ENCODE data around the gene KREMEN1. TPM values are rescaled to one million over a fixed set of nuclear protein-coding genes. Genes with fewer than 3 reads are reported as not detected.

KREMEN1 gene
- total RNA-seq, 1 donor from 2014 or later: 102 TPM

DNA sequence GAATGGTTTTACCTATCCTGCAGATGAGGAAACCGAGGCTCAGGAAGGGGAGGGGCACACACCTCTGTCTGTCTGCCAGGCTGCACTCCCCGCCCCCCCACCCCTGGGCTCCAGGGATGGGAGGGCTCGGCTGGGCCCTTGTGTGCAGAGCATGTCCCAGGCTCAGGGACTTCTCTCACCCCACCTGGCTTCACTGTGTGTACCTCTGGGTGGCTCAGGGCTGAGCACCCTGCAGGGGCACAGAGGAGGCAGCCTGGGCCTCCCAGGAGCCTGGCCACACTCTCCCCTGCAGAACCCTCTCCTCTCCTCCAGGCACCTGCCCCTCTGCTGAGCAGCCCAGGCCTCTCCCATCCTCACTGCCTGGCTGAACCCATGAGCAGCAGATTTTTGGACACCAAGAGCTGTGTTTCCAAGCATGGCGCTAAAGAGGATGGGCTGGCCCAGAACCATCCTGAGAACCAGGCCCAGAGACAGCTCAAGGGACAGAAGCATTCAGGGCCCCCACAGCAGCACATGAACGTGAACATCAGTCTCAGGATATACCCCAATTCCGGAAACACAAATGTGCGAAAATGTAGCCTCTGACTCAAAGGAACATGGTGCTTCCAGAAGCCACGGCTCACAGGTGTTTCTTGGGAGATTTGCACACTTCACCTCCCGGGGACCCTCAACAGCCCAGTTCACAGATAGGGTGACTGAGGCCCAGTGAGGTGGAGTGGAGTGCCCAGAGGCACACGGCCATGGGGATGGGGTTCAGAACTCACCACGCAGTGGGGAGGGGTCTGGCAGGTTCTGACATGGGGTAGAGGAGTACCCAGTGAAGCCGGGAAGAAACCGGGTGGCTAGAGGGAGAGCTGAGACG, 143.4 kb downstream of the KREMEN1 start:
- no peaks in the 10 kb centered on the region for H3K4me1 ChIP-seq
- no peak overlapping the region for H3K27ac ChIP-seq (replicated peaks)
- no peaks in the 10 kb centered on the region for H3K27me3 ChIP-seq (ENCODE audit: low read depth)
- no peaks in the 10 kb centered on the region for H3K36me3 ChIP-seq
- intact Hi-C loops (cut with micrococcal nuclease): no loop called here
- no peak for DNase-seq
- H3K4me3 ChIP-seq: no peak overlapping the region
- no peaks in the 10 kb centered on the region for H3K9me3 ChIP-seq (replicated peaks)
- TF ChIP-seq, protein P1, sequence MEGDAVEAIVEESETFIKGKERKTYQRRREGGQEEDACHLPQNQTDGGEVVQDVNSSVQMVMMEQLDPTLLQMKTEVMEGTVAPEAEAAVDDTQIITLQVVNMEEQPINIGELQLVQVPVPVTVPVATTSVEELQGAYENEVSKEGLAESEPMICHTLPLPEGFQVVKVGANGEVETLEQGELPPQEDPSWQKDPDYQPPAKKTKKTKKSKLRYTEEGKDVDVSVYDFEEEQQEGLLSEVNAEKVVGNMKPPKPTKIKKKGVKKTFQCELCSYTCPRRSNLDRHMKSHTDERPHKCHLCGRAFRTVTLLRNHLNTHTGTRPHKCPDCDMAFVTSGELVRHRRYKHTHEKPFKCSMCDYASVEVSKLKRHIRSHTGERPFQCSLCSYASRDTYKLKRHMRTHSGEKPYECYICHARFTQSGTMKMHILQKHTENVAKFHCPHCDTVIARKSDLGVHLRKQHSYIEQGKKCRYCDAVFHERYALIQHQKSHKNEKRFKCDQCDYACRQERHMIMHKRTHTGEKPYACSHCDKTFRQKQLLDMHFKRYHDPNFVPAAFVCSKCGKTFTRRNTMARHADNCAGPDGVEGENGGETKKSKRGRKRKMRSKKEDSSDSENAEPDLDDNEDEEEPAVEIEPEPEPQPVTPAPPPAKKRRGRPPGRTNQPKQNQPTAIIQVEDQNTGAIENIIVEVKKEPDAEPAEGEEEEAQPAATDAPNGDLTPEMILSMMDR (IDR thresholded peaks at IDR 0.05; ENCODE audit: borderline replicate concordance): no peak

DNA sequence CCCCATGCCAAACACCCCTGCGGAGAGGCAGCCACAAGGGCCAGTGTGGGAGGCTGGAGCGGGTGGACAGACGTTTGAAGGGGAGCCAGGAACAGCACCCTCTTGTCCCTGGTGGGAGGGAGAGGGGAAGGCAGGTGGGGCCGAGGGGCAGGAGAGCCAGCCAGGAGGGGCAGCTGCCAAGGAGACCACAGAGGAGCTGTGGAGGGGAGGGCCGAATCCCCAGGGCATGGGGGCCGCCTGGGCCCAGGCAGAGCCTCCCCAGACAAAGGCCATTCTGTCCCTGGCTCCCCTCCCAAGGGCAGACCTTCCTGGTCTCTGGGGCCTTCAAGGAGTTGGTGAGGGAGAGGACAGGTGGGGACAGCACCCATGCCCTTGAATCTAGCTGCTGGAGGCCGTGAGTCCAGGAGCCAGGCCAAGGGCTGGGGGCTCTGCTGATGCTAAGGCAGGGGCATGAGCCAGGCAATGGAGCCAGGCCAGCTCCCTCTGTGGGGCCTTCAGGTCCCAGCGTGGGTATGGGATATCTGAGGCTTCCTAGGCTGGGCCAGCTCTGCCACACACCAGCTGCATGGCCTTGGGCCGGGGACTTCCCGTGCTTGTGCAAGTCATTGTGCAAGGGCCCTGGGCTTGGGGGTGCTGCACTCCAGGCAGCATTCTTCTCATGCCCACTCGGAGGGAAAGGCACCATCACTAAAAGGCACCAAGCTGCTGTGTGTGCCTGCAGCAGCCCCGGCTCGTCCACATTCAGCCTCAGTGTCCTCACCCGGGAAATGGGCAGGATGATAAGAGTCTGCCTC, 144.2 kb downstream of the KREMEN1 start:
- intact Hi-C loops (cut with micrococcal nuclease): no loop called here
- DNase-seq: no peak
- Histone ChIP-seq H3K36me3 (no peaks in the 10 kb centered on the region), H3K27me3 (ENCODE audit: low read depth) (no peaks in the 10 kb centered on the region), H3K4me3 (no peak overlapping the region), H3K9me3 (replicated peaks) (no peaks in the 10 kb centered on the region), H3K27ac (replicated peaks) (no peak overlapping the region), H3K4me1 (no peaks in the 10 kb centered on the region)
- TF ChIP-seq, protein P1 (IDR thresholded peaks at IDR 0.05; ENCODE audit: borderline replicate concordance): no peak

Other genes with a start within 250 kb of the KREMEN1 start
- gene ZNRF3, start 189.5 kb upstream of the KREMEN1 start, total RNA-seq: 6.3 TPM
- gene C22orf31, start 11.2 kb upstream of the KREMEN1 start, total RNA-seq: 0.30 TPM
- 0.74 TPM for gene EMID1, start 132.9 kb downstream of the KREMEN1 start, total RNA-seq
- 15.0 TPM for gene RHBDD3, start 194.9 kb downstream of the KREMEN1 start, total RNA-seq
- gene EWSR1, start 195.2 kb downstream of the KREMEN1 start, total RNA-seq: 122 TPM
- 22.4 TPM for gene GAS2L1, start 233.6 kb downstream of the KREMEN1 start, total RNA-seq
- 1.4 TPM for gene RASL10A, start 242.7 kb downstream of the KREMEN1 start, total RNA-seq